ENCODE results near the gene UBE2E3.

Gene UBE2E3

DNA sequence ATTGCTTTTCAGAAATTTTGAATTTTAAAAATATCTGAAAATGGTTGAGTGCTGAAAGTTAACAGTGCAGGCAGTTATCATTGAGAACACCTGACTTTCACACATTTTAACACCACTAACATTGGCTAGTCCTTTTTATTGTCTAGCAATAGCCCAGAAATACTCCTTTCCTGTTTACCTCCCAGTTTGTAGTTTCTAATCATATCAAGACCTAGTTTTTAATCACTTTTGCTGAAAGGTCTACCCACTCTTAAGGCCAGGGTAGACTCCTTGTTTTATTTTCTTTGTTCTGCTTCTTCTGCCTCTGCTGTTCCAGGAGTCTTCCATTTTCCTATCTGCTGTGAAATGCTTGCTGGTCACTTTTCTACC, 72.1 kb downstream of the UBE2E3 start:
- TF ChIP-seq ZBTB7A (tag by site-specific recombination; IDR thresholded peaks at IDR 0.05; ENCODE audit: low read depth) (no peak), ZNF610 (tag by site-specific recombination; IDR thresholded peaks at IDR 0.05; ENCODE audit: borderline replicate concordance) (no peak)
- TF ChIP-seq, protein P1, sequence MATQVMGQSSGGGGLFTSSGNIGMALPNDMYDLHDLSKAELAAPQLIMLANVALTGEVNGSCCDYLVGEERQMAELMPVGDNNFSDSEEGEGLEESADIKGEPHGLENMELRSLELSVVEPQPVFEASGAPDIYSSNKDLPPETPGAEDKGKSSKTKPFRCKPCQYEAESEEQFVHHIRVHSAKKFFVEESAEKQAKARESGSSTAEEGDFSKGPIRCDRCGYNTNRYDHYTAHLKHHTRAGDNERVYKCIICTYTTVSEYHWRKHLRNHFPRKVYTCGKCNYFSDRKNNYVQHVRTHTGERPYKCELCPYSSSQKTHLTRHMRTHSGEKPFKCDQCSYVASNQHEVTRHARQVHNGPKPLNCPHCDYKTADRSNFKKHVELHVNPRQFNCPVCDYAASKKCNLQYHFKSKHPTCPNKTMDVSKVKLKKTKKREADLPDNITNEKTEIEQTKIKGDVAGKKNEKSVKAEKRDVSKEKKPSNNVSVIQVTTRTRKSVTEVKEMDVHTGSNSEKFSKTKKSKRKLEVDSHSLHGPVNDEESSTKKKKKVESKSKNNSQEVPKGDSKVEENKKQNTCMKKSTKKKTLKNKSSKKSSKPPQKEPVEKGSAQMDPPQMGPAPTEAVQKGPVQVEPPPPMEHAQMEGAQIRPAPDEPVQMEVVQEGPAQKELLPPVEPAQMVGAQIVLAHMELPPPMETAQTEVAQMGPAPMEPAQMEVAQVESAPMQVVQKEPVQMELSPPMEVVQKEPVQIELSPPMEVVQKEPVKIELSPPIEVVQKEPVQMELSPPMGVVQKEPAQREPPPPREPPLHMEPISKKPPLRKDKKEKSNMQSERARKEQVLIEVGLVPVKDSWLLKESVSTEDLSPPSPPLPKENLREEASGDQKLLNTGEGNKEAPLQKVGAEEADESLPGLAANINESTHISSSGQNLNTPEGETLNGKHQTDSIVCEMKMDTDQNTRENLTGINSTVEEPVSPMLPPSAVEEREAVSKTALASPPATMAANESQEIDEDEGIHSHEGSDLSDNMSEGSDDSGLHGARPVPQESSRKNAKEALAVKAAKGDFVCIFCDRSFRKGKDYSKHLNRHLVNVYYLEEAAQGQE (tag by site-specific recombination; IDR thresholded peaks at IDR 0.05) = no peak
- POLR2A ChIA-PET = no interaction called here
- Histone ChIP-seq H3K36me3 (ENCODE audit: control insufficient read depth in 2 of 2, insufficient read depth in 1 of 2, low read length in 2 of 2) (no peaks in the 10 kb centered on the region), H3K4me3 (ENCODE audit: low read depth, low read length) (no peak overlapping the region), H3K4me1 (ENCODE audit: control insufficient read depth, insufficient read depth, low read length) (0 out of 2 replicates have a peak, but pooled peaks cover 2% of the 10 kb centered on the region), H3K27ac (ENCODE audit: extremely low read depth, low read depth, low read length) (no peak overlapping the region), H3K9me3 (ENCODE audit: control insufficient read depth, insufficient read depth, low read depth, low read length) (no peaks in the 10 kb centered on the region)
- CTCF ChIA-PET = no interaction called here

DNA sequence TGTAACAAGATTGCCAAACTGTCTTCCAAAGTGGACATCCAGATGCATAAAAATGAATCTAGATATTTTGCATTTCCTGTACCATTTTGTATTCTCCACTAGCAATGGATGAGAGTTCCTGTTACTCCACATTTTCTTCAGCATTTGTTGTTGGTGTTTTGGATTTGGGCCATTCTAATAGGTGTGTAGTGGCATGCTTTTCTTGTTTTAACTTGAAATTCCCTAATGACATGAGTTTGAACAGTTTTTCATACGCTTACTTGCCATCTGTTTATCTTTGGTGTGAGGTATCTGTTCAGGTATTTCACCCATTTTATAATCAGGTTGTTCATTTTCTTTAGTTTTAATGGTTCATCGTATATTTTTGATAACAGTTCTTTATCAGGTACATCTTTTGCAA, 73.9 kb downstream of the UBE2E3 start:
- no peaks in the 10 kb centered on the region for H3K36me3 ChIP-seq (ENCODE audit: control insufficient read depth in 2 of 2, insufficient read depth in 1 of 2, low read length in 2 of 2)
- TF ChIP-seq GLI4 (tag by site-specific recombination; IDR thresholded peaks at IDR 0.05) (no peak), ZNF354C (tag by site-specific recombination; IDR thresholded peaks at IDR 0.05; ENCODE audit: borderline replicate concordance, low read depth) (no peak), SP3 (tag by site-specific recombination; IDR thresholded peaks at IDR 0.05) (no peak)
- no peak overlapping the region for H3K4me3 ChIP-seq (ENCODE audit: low read depth, low read length)
- H3K4me1 ChIP-seq (ENCODE audit: control insufficient read depth, insufficient read depth, low read length) = no peaks in the 10 kb centered on the region
- no peaks in the 10 kb centered on the region for H3K9me3 ChIP-seq (ENCODE audit: control insufficient read depth, insufficient read depth, low read depth, low read length)
- ChIA-PET POLR2A (no interaction called here), CTCF (no interaction called here)
- no peak overlapping the region for H3K27ac ChIP-seq (ENCODE audit: extremely low read depth, low read depth, low read length)

DNA sequence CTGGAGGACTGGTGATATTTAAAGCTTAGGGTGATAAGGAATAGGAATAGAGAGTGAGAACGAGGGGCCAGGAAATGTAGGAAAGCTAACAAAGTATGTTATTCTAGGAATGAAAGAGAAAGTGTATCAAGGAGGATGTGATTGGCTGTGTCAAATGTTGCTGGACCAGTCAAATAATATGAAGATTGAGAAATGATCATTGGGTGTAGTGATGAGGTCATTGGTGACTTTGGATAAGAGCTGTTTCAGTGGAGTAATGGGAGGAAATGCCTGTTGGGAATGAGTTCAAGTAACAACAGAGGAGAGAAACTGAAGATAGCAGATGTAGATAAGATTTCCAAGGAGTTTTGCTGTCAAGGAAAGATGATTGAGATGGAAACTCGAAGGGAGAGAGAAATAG, 74.4 kb downstream of the UBE2E3 start:
- Histone ChIP-seq H3K9me3 (ENCODE audit: control insufficient read depth, insufficient read depth, low read depth, low read length) (no peaks in the 10 kb centered on the region), H3K4me1 (ENCODE audit: control insufficient read depth, insufficient read depth, low read length) (no peaks in the 10 kb centered on the region), H3K27ac (ENCODE audit: extremely low read depth, low read depth, low read length) (no peak overlapping the region), H3K4me3 (ENCODE audit: low read depth, low read length) (no peak overlapping the region), H3K36me3 (ENCODE audit: control insufficient read depth in 2 of 2, insufficient read depth in 1 of 2, low read length in 2 of 2) (no peaks in the 10 kb centered on the region)
- CTCF ChIA-PET = no interaction called here
- no peak for TF ChIP-seq ZNF473 (tag by site-specific recombination; IDR thresholded peaks at IDR 0.05)
- TF ChIP-seq, protein P2, sequence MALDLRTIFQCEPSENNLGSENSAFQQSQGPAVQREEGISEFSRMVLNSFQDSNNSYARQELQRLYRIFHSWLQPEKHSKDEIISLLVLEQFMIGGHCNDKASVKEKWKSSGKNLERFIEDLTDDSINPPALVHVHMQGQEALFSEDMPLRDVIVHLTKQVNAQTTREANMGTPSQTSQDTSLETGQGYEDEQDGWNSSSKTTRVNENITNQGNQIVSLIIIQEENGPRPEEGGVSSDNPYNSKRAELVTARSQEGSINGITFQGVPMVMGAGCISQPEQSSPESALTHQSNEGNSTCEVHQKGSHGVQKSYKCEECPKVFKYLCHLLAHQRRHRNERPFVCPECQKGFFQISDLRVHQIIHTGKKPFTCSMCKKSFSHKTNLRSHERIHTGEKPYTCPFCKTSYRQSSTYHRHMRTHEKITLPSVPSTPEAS (tag by site-specific recombination; IDR thresholded peaks at IDR 0.05) = no peak
- TF ChIP-seq ZNF239 (tag by site-specific recombination; IDR thresholded peaks at IDR 0.05) = no peak
- TF ChIP-seq, protein P3, sequence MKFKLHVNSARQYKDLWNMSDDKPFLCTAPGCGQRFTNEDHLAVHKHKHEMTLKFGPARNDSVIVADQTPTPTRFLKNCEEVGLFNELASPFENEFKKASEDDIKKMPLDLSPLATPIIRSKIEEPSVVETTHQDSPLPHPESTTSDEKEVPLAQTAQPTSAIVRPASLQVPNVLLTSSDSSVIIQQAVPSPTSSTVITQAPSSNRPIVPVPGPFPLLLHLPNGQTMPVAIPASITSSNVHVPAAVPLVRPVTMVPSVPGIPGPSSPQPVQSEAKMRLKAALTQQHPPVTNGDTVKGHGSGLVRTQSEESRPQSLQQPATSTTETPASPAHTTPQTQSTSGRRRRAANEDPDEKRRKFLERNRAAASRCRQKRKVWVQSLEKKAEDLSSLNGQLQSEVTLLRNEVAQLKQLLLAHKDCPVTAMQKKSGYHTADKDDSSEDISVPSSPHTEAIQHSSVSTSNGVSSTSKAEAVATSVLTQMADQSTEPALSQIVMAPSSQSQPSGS (tag by site-specific recombination; IDR thresholded peaks at IDR 0.05; ENCODE audit: low read depth) = peak; percentile 34; the same call in 1 of the 2 replicates
- TF ChIP-seq RBAK (tag by site-specific recombination; IDR thresholded peaks at IDR 0.05) = no peak
- POLR2A ChIA-PET = no interaction called here

Data from HEK293 (cell line).